DOHH2 (cell line): ENCODE data around the gene MOV10L1.

Experiments
- EZH2phosphoT487 ChIP-seq: fragments of 200-600 bp; sonication (generic); IDR thresholded peaks from 2 replicates; pipeline ENCODE4 v1.6.1; 2017; ENCODE audit warnings: borderline replicate concordance, mild to moderate bottlenecking, antibody characterized with exemption, low read length, moderate library complexity, mixed read lengths
- TF ChIP-seq, protein P1 (sequence below): fragments of 200-600 bp; sonication (generic); IDR thresholded peaks from one replicate; pipeline ENCODE4 v1.5.1; 2014; ENCODE audit warnings: antibody characterized with exemption, mild to moderate bottlenecking, low read depth, low read length; ENCODE audit not compliant: poor library complexity, severe bottlenecking

DNA sequence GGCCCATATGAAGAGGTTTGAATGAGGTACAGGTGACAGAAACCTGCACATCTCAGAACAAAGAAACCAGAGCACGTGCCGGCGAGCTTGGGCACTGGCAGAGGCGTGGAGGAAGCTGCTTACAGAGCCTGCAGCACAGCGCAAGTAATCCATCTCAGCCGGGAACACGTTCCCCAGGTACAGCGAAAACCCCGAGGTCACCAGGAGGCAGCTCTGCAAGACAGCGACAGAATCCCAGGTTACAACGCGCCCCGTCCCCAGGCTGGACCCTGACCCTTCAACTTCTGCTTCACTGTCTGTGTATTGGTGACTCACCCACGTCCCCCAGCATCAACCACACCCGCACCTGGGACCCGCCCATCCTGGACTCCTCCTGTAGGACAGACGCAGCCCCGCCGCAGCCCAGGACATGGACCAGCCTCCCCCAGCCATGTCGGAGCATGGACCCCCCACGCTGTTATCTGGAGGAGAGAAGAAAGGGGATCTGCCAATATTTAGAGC is 6.8 kb upstream of the MOV10L1 start:
- TF ChIP-seq, protein P1, sequence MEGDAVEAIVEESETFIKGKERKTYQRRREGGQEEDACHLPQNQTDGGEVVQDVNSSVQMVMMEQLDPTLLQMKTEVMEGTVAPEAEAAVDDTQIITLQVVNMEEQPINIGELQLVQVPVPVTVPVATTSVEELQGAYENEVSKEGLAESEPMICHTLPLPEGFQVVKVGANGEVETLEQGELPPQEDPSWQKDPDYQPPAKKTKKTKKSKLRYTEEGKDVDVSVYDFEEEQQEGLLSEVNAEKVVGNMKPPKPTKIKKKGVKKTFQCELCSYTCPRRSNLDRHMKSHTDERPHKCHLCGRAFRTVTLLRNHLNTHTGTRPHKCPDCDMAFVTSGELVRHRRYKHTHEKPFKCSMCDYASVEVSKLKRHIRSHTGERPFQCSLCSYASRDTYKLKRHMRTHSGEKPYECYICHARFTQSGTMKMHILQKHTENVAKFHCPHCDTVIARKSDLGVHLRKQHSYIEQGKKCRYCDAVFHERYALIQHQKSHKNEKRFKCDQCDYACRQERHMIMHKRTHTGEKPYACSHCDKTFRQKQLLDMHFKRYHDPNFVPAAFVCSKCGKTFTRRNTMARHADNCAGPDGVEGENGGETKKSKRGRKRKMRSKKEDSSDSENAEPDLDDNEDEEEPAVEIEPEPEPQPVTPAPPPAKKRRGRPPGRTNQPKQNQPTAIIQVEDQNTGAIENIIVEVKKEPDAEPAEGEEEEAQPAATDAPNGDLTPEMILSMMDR = no peak
- TF ChIP-seq EZH2phosphoT487 = no peak
